Fibroblast of skin of abdomen (primary cell): Measurements from ENCODE around the gene MPP3.

Experiments
- DNase-seq: peaks from one replicate; pipeline ENCODE4 v3.0.0-alpha.2; 2013

The MPP3 gene

DNA sequence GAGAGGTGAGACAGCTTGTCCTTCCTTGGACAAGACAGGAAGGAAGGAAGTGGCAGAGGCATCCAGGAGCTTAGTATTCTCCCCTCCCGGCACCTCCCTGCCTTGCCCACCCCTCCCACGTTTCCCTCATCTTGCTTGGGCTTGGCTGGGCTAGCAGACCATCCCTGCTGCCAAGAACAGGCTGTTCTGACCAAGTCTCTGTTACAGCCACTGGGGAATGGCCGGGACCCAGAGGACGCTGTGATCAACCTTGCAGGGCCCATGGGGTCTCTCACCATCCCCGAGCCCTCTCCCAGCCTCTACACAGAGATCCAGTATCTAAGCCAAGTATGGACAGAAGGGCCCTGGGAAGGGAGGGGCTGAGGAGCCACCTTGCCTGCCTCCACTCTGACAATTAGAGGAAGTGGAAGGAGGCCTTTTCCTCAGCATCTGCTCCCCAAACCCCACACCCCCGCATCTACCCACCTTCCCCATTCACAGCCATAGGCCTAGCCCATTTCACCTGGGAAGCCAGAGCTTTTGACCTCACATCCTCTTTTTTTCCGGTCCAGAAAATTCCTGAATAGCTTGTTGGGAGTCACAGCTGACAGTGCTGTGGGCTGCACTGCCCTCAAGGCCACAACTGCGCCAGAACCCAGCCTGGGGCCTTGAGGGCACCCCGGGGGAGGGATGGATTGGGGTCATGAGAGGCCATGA, 28.1 kb upstream of the MPP3 start:
- no peak for DNase-seq

GRCh38 chr17:43860077-43860725, 27.3 kb upstream of the MPP3 start:
- DNase-seq, result no peak

DNA sequence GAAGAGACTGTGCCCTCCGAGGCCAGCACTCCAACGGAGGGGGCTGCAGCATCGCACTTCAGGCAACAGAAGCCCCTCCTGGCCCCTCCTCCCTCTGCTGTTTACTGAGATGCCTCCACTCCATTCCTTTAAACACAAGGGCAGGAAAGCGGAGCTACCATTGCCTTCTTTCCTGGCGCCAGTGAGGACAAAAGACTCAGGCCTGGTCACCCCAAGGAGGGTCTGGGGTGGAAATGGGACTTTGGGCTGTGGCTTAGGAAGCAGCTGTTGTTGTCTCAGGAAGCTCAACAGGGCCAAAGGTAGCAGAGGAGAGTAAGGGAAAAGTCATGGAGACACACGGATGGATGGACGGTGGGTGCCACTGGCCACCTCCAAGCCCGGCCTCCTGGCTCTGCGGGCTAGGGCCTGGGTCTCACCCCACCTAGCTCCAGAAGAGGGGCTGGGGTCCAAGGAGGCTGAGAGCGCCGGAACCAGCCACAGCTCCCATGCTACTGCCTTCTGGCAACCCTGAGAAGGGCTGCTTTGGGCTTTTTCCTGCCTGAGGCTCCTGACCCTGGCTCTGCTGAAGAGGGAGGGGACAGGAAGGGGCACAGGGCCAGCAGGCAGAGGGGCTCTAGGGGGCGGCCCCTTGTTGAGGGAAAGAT, 25.1 kb upstream of the MPP3 start:
- DNase-seq, result no peak

DNA sequence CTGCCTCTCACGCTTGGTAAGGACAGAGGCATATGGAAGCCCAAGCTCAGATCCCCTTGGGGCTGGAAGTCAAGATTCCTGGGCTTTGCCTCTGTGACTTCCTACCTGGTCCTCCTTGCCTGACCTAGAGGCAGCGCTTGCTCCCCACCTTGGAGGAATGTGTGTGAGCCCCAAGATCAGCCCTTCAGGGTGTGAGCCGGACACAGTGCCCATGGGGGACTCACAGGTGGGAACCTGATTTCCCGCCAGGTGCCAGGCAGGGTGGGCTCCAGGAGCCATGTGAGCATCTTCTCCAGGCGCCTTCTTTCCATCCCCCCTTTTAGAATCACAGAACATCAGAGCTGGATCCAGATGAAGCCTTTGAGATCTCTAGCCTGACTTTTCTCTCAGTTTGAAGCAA, 24.2 kb upstream of the MPP3 start:
- DNase-seq, result no peak

GRCh38 chr17:43856141-43856540, 23.2 kb upstream of the MPP3 start:
- no peak for DNase-seq

DNA sequence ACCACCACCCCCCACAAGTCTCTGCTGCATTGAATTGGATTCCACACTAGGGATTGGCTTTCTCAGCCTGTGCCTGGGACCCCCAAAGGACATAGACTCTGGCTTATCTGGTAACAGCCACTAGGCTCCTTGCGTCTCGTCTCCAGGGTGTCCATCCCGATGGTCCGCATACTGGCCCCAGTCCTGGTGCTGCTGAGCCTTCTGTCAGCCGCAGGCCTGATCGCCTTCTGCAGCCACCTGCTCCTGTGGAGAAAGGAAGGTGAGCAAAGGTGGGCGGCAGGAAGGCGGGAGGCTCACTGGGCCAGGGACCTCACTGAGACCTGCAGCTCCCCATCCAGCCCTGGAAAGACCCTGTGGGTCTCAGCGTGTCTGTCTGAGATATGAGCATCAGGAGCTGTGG, 22.1 kb upstream of the MPP3 start:
- DNase-seq, result no peak

DNA sequence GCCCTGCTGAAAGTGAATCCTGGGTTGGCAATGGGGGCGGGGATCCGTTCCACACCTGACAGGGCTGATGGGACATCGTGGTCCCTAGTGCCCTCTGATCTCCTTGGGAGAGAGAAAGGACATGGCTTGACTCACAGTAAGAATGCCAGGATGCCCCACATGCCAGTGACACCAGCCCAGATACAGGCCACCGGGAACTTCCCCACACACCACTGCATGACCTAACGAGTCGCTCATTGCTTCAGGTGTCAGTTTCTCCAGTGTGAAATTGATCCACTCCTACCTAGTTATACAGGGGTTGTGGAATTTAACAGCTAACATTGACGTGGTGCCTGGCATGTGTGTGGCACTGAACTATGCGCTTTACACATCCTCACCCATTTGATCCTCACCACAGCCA, 21.6 kb upstream of the MPP3 start:
- no peak for DNase-seq

GRCh38 chr17:43853546-43853945, 20.6 kb upstream of the MPP3 start:
- DNase-seq, result no peak

- DNase-seq, result no peak
Observed at GRCh38 chr17:43852571-43852970, 19.6 kb upstream of the MPP3 start.

- no peak for DNase-seq
Observed at GRCh38 chr17:43849116-43849515, 16.2 kb upstream of the MPP3 start.

DNA sequence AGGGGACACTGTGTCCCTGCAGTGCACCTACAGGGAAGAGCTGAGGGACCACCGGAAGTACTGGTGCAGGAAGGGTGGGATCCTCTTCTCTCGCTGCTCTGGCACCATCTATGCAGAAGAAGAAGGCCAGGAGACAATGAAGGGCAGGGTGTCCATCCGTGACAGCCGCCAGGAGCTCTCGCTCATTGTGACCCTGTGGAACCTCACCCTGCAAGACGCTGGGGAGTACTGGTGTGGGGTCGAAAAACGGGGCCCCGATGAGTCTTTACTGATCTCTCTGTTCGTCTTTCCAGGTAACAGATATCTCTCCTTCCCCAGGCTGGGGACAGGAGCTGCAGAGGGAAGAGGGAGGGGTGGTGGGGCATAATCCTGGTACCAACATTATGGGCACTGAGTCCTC, 15.7 kb upstream of the MPP3 start:
- DNase-seq, result no peak

GRCh38 chr17:43846963-43847371, 14.0 kb upstream of the MPP3 start, which contains the start of gene CD300LG:
Gene CD300LG, plus strand, starts transcription at chr17:43847176. Its CDS starts 41 bp downstream, at chr17:43847217.
- DNase-seq, result no peak

- peak; percentile 54 for DNase-seq
Observed at GRCh38 chr17:43846221-43846712, 13.3 kb upstream of the MPP3 start.

GRCh38 chr17:43845766-43846165, 12.8 kb upstream of the MPP3 start:
- no peak for DNase-seq

- no peak for DNase-seq
Observed at GRCh38 chr17:43844241-43844640, 11.3 kb upstream of the MPP3 start.

GRCh38 chr17:43842975-43843325, 10.0 kb upstream of the MPP3 start:
- no peak for DNase-seq

DNA sequence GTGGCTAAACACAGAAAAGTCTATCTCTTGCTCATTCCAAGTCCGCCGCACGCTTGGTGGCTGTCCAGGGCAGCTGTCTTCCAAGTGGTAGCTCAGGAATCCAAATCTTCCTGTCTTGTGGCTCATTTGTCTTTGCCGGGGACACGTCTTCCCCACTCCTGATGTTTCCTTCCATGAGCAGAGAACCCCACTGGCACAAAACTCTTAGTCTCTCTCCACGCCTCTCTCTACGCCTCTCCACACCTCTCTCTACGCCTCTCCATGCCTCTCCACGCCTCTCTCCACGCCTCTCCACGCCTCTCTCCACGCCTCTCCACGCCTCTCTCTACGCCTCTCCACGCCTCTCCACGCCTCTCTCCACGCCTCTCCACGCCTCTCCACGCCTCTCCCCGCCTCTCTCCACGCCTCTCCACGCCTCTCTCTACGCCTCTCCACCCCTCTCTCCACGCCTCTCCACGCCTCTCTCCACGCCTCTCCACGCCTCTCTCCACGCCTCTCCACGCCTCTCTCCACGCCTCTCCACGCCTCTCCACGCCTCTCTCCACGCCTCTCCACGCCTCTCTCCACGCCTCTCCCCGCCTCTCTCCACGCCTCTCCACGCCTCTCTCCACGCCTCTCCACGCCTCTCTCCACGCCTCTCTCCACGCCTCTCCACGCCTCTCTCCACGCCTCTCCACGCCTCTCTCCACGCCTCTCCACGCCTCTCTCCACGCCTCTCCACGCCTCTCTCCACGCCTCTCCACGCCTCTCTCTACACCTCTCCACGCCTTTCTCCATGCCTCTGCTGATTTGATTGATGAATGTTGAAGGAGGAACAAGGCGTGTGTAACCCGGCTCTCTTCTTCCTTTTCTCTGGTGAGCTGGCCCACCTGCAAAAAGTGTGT, 9.4 kb upstream of the MPP3 start:
- peak; percentile 13 for DNase-seq

GRCh38 chr17:43841282-43841681, 8.3 kb upstream of the MPP3 start:
- DNase-seq, result no peak

GRCh38 chr17:43840814-43841213, 7.9 kb upstream of the MPP3 start:
- DNase-seq, result no peak

DNA sequence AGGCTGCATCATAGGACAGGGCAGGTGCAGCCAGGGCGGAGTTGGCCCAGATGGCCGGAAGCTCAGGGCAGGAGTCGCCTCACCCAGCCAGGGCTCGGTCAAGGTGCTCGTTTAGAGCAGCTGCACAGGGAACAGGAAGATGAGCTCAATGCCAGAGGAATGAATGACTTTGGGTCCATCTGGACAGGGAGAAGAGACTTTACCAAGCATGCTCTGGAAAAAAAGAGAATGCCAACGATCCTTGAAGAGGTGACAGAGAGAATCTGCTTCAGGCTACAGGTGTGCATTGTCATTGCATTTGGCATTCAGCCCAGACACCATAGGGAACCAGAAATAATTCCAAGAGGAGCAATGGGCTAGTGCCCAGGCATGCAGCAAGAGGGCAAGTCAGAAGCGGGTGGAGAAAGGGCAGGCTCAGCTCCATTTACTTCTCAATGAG, 6.7 kb upstream of the MPP3 start:
- DNase-seq, result no peak

- peak; percentile 75 for DNase-seq
Observed at GRCh38 chr17:43834106-43834505, 1.2 kb upstream of the MPP3 start.

DNA sequence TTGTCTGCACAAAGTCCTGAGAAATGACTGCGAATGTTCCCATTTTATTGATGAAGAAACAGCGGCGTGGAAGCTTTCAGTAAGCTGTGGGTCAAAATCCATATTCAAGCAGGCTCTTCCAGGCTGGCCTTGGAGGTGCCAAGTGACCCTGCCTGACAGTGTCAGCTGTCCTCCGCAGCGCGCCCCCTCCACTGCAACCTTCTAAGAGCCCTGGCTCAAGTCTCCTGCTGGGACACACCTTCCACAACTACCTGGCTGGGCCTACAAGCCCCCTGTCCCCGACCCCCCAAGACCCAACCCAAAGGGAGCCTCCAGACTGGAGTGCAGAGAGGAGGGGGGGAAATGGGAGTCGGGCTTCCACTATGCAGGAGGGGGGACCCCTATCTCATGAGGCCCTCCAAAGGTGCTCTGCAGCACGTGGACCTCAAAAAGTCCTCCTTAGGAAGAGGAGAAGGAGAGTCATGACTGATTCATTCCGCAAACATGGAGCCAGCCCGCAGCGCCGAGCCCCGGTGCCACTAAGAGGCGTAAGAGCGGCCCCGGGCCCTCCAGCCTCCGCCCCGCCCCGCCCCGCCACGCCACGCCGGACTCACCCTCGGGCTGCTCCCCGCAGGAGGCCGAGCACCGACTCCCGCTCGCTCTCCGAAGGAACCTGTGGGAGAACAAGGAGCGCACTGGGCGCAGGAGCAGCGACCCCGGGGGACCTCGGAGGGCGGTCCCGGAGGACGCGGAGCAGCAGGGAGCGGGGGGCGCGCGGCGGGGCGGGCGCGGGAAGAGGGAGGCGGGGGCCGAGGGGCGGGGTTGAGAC, 574 bp downstream of the MPP3 start:
- peak; percentile 74 for DNase-seq
